Psoas muscle (tissue), 8 donors: ENCODE measurements around the gene MT1E. TPM values are rescaled to one million over a fixed set of nuclear protein-coding genes. Genes with fewer than 3 reads are reported as not detected.

Experiments used
- ATAC-seq, 4 donors: fragments of 200-7000 bp; cut with Tn5 transposase; one replicate each; pipeline ENCODE4 v1.9.1; 2020; ENCODE audit warnings: moderate library complexity in 3 of 4, mild to moderate bottlenecking in 2 of 4
- DNase-seq, 2 donors: peaks; one replicate each; pipeline ENCODE4 v3.0.0-alpha.2; 2020
- H3K27ac ChIP-seq: fragments of 200-600 bp; one replicate; pipeline ENCODE4 v1.8.0; 2022
- H3K27me3 ChIP-seq, 3 donors: fragments of 200-600 bp in 1 of 3; one replicate each; pipeline versions ENCODE4 v1.6.1 to v1.8.0; 2013 to 2022; ENCODE audit warnings: low read length in 2 of 3, mild to moderate bottlenecking in 2 of 3, moderate library complexity in 1 of 3; ENCODE audit not compliant: insufficient read depth in 3 of 3
- H3K36me3 ChIP-seq, 2 donors: fragments of 200-600 bp in 1 of 2; one replicate each; pipeline versions ENCODE4 v1.6.1 to v1.8.0; 2013 to 2022; ENCODE audit warnings: low read depth in 1 of 2, mild to moderate bottlenecking in 1 of 2, moderate library complexity in 1 of 2; ENCODE audit not compliant: insufficient read depth in 1 of 2
- H3K4me1 ChIP-seq: fragments of 200-600 bp; one replicate; pipeline ENCODE4 v1.8.0; 2022
- H3K4me3 ChIP-seq: fragments of 200-600 bp; one replicate; pipeline ENCODE4 v1.8.0; 2022; ENCODE audit warnings: mild to moderate bottlenecking
- H3K9me3 ChIP-seq: fragments of 200-600 bp; one replicate; pipeline ENCODE4 v1.8.0; 2022
- CTCF ChIP-seq: fragments of 200-600 bp; IDR thresholded peaks from one replicate; pipeline ENCODE4 v1.8.0; 2022; ENCODE audit warnings: antibody characterized with exemption
- WGBS, 3 donors: extraction: QIAGEN DNeasy Blood & Tissue Kit; methylation state at CpG; one replicate each; pipeline versions ENCODE4 v1.1.6 to v1.1.7; 2013; 5-methylcytosine and 5-hydroxymethylcytosine counted together
- intact Hi-C, 2 donors: fragments of 100-400 bp; cut with DNase I; formaldehyde crosslinking; loops; one replicate each; pipeline versions ENCODE4 v1.11.0 to v1.14.2; 2022
- polyA plus RNA-seq, 3 donors: library from polyadenylated mRNA; stranded (reverse); fragments of 200-250 nt; gene quantifications; one replicate each; pipeline ENCODE4 v1.2.3, GENCODE V29; 2013
- total RNA-seq, 4 donors: library from RNA; stranded (reverse); fragmentation: NEBNext Ultra II Directional in 2 of 4; extraction: Animal tissue kit (Norgen Biotek cat#: 25700) in 2 of 4; gene quantifications; one replicate each; pipeline versions ENCODE4 v1.2.1 to v1.2.4, GENCODE V29; 2021 to 2023
- donor health status: healthy with polysubstance abuse.
- donor health status: DM: no; HTN: no; CAD: no; lungs with moderate emphysema.
- donor health status: Bipolar disorder and iron deficiency.
- donor health status: healthy.
- donor health status: DM: yes; HTN: yes; CAD: no.
- donor health status: DM: no; HTN: no; CAD: no.
- donor health status: DM: no; HTN: no; CAD: no.
- donor health status: DM: yes; HTN: yes; CAD: no.

MT1E gene
- total and polyA plus RNA-seq, 7 donors = 44.1 to 669 (median 452) TPM

DNA sequence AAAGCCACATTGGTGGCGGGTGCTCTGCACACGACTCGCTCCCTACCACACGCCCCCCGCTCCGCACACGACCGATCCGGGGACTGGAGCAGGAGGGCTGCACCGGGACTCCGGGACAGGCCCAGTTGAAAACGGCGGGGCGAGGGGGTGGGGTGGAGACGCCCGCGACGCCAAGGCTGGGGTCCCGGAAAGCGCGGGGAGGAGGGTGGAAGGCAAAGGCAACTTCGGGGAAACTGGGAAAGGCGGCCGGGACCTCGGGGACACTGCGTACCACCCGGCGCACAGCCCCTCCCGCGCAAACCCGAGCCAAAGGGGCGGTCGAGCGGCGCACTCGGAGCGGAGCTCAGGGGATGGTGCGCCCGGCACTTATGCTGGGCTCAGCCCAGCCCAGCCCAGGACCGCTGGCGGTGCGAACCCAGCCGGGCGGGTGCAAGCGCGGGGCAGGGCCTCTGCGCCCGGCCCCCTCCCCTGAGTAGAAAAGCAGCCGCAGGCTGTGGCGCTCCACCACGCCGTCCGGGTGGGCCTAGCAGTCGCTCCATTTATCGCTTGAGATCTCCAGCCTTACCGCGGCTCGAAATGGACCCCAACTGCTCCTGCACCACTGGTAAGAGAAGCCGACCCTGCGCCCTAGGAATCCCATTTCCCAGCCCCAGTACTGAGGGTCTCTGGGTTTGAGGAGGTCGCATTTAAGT lies 6.7 kb downstream of the MT1E start, which contains the start of gene MT1M:
Gene MT1M (plus strand): TSS at position 504 of the 692 bp plus-strand sequence. CDS start 73 bp downstream, at position 577.
- Histone ChIP-seq H3K4me3 (peak within 1 kb of the TSS; percentile 67), H3K27ac (peak within 1 kb of the TSS; percentile 34), H3K4me1 (peaks cover 12% of the 10 kb centered on the region), H3K9me3 (no peaks in the 10 kb centered on the region), H3K27me3 (peaks cover 0 to 2% (median 0%) of the 10 kb centered on the region in 3 donors), H3K36me3 (no peaks in the 10 kb centered on the region)
- peak; percentile 82 to 85 for DNase-seq
- 3 to 6% (median 4%) methylated on average over 44 to 61 of the region's 61 CpGs for WGBS, 3 donors
- peak; percentile 59 to 71 (median 65) for ATAC-seq
- TF ChIP-seq CTCF = no peak
- intact Hi-C loops = loop anchor here in 1 of 2 donors (5.0 kb wide), 1 partner anchor 40 kb away; no protein-coding TSS in a partner anchor

DNA sequence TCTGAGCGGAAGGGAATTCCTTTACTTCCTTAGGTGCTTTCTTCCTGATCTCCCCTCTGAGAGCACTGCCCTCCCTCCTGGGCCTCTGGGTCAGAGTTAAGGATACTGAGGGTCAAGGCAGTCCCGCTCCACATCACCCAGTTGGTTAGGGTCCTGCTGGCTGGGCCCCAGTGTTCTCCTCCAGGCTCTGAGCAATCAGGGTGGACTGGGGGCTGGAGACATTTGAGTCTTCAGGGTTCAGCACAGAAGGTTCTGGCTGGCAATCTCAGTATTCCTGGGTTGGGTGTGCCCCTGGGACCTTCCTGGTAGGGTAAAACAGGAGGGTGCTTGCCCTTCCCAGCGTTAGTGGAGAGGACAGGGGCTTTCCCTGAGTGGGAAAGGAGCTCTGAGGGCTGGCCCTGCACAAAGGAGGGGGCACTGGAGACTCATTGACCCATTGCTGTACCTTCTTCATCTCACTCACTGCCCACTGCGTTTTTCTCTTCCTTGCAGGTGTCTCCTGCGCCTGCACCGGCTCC lies 7.3 kb downstream of the MT1E start:
- Histone ChIP-seq H3K36me3 (no peaks in the 10 kb centered on the region), H3K27me3 (peaks cover 0 to 2% (median 0%) of the 10 kb centered on the region in 3 donors), H3K4me3 (peak overlapping the region; percentile 67), H3K4me1 (peaks cover 12% of the 10 kb centered on the region), H3K9me3 (no peaks in the 10 kb centered on the region), H3K27ac (peak overlapping the region; percentile 34)
- intact Hi-C loops = loop anchor here in 1 of 2 donors (5.0 kb wide), 1 partner anchor 39 kb away; no protein-coding TSS in a partner anchor
- no peak for DNase-seq
- peak in 1 of 4 donors; percentile 6 for ATAC-seq
- WGBS, 3 donors = 59 to 65% (median 60%) methylated on average over 6 of the region's 6 CpGs
- no peak for TF ChIP-seq CTCF

DNA sequence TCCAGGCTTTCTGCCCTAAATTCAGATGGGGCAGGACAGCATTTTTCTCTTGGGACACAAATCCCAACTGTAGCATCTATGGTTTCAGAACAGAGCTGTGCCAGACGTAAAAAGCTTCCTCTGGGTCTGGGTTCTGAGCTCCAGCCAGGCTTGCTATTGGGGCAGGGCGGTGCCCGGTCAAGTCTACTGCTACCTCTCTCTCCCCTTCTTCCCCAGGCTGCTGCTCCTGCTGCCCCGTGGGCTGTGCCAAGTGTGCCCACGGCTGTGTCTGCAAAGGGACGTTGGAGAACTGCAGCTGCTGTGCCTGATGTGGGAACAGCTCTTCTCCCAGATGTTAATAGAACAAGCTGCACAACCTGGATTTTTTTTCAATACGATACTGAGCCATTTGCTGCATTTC lies 8.0 kb downstream of the MT1E start:
- Histone ChIP-seq H3K27ac (no peak overlapping the region), H3K27me3 (peaks cover 0 to 2% (median 0%) of the 10 kb centered on the region in 3 donors), H3K9me3 (no peaks in the 10 kb centered on the region), H3K36me3 (no peaks in the 10 kb centered on the region), H3K4me3 (no peak overlapping the region), H3K4me1 (peaks cover 13% of the 10 kb centered on the region)
- intact Hi-C loops = loop anchor here in 1 of 2 donors (5.0 kb wide), 1 partner anchor 39 kb away; no protein-coding TSS in a partner anchor
- WGBS, 3 donors = 59 to 73% (median 70%) methylated on average over 7 of the region's 7 CpGs
- ATAC-seq (no peak), DNase-seq (no peak)
- no peak for TF ChIP-seq CTCF

DNA sequence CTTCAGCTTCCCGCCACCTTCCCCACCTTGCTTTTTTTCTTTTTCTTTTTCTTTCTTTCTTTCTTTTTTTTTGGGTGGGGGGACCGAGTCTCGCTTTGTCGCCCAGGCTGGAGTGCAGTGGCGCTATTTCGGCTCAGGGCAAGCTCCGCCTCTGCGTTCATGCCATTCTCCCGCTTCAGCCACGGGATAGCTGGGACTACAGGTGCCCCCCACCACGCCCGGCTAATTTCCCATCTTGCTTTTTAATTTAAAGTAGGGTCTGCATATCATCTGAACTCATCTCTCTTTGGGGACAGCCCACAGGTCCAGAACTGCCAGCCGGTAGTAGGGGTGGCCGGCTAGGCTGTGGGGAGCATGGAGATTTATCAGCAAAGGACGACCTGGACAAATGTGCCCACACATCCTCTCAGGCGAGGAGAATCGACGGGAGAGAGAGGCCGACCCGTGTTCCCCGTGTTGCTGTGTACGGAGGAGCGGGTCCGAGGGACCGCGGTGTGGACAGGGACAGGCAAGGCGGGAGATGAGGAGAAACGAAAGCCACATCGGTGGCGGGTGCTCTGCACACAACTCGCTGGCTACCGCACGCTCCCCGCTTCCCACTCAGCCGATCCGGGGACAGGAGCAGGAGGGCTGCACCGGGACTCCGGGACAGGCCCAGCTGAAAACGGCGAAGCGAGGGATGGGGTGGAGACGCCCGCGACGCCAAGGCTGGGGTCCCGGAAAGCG lies 9.3 kb downstream of the MT1E start:
- intact Hi-C loops = loop anchor here in 1 of 2 donors (5.0 kb wide), 2 partner anchors 33 to 37 kb away; no protein-coding TSS in a partner anchor
- 51 to 64% (median 61%) methylated on average over 43 to 47 of the region's 47 CpGs for WGBS, 3 donors
- peaks cover 5% of the 10 kb centered on the region for H3K4me1 ChIP-seq
- no peaks in the 10 kb centered on the region for H3K9me3 ChIP-seq
- DNase-seq (no peak), ATAC-seq (no peak)
- H3K4me3 ChIP-seq = peak overlapping the region; percentile 4
- H3K36me3 ChIP-seq = no peaks in the 10 kb centered on the region
- peaks cover 0 to 2% (median 0%) of the 10 kb centered on the region in 3 donors for H3K27me3 ChIP-seq
- TF ChIP-seq CTCF = no peak
- H3K27ac ChIP-seq = no peak overlapping the region
